SU-DHL-6 (cell line): Measurements from ENCODE around the gene OSBPL2.
A peak's percentile ranks its signal among the peaks of the same experiment; 100 is the strongest.

ENCODE experiments used
- H2AFZ ChIP-seq: fragments of 200-600 bp; sonication (generic); 2 replicates; pipeline ENCODE4 v1.6.1; 2014; ENCODE audit warnings: low read depth, mild to moderate bottlenecking, moderate library complexity, mixed read lengths, antibody characterized with exemption, low read length; ENCODE audit not compliant: severe bottlenecking
- H3F3A ChIP-seq: fragments of 200-600 bp; shearing (Covaris generic); 2 replicates; pipeline ENCODE4 v1.6.0; 2016; ENCODE audit warnings: antibody characterized with exemption, mild to moderate bottlenecking; ENCODE audit not compliant: insufficient read depth
- H3K27ac ChIP-seq: fragments of 200-600 bp; sonication (generic); 2 replicates; pipeline ENCODE4 v1.5.1; 2016; ENCODE audit warnings: low read depth, mild to moderate bottlenecking, low read length, moderate library complexity, mixed read lengths
- H3K27me3 ChIP-seq: fragments of 200-600 bp; sonication (generic), shearing (Covaris generic); 2 replicates; pipeline ENCODE4 v1.6.0; 2014; ENCODE audit warnings: mild to moderate bottlenecking, low read length
- H3K36me3 ChIP-seq: fragments of 200-600 bp; sonication (generic); 2 replicates; pipeline ENCODE4 v1.6.1; 2014; ENCODE audit warnings: mild to moderate bottlenecking, low read length, mixed read lengths
- H3K4me2 ChIP-seq: fragments of 300-600, 200-600 bp; shearing (Covaris generic), sonication (generic); 2 replicates; pipeline ENCODE4 v1.6.0; 2014; ENCODE audit warnings: low read length, low read depth, mild to moderate bottlenecking; ENCODE audit not compliant: poor library complexity, severe bottlenecking
- H3K4me3 ChIP-seq: fragments of 200-600 bp; sonication (generic); 2 replicates; pipeline ENCODE4 v1.5.1; 2014; ENCODE audit warnings: antibody characterized with exemption, low read length, mild to moderate bottlenecking, mixed read lengths; ENCODE audit not compliant: insufficient read depth, poor library complexity, severe bottlenecking
- H3K79me2 ChIP-seq: fragments of 200-600 bp; sonication (generic); 2 replicates; pipeline ENCODE4 v1.6.1; 2014; ENCODE audit warnings: mild to moderate bottlenecking, low read length, moderate library complexity; ENCODE audit not compliant: insufficient read depth
- H3K9ac ChIP-seq: fragments of 200-600 bp; sonication (generic); 2 replicates; pipeline ENCODE4 v1.7.0; 2014; ENCODE audit warnings: mild to moderate bottlenecking, low read length
- H3K9me2 ChIP-seq: fragments of 200-600 bp; sonication (generic); replicated peaks from 2 replicates; pipeline ENCODE4 v1.6.1; 2014; ENCODE audit warnings: low read length; ENCODE audit not compliant: insufficient read depth
- H3K9me3 ChIP-seq: fragments of 200-600 bp; sonication (generic); 2 replicates; pipeline ENCODE4 v1.6.1; 2014; ENCODE audit warnings: low read length, mixed read lengths; ENCODE audit not compliant: insufficient read depth
- H4K20me1 ChIP-seq: fragments of 200-600 bp; sonication (generic); 2 replicates; pipeline ENCODE4 v1.6.1; 2014; ENCODE audit warnings: low read depth, mild to moderate bottlenecking, antibody characterized with exemption, low read length, moderate library complexity, mixed read lengths
- EZH2phosphoT487 ChIP-seq: fragments of 200-600 bp; sonication (generic), shearing (Covaris generic); conservative IDR thresholded peaks from 2 replicates; pipeline ENCODE4 v1.6.1; 2018; ENCODE audit warnings: mild to moderate bottlenecking, antibody characterized with exemption, low read length, moderate library complexity, mixed read lengths
- TF ChIP-seq, protein P1 (sequence below): fragments of 200-600 bp; sonication (generic); IDR thresholded peaks from one replicate; pipeline ENCODE4 v1.5.1; 2017; ENCODE audit warnings: antibody characterized with exemption, mild to moderate bottlenecking, low read length, moderate library complexity; ENCODE audit not compliant: insufficient read depth, poor library complexity, severe bottlenecking

Gene OSBPL2

GRCh38 chr20:62192635-62193034 lies 45.7 kb upstream of the OSBPL2 start:
- Histone ChIP-seq H3K79me2 (peaks cover 31% of the 10 kb centered on the region), H3F3A (no peaks in the 10 kb centered on the region; the same call in 1 of the 2 replicates), H3K27ac (no peak overlapping the region), H3K4me3 (no peak overlapping the region), H3K4me2 (no peak overlapping the region), H3K9me3 (no peaks in the 10 kb centered on the region), H4K20me1 (no peaks in the 10 kb centered on the region; the same call in 1 of the 2 replicates), H2AFZ (no peak overlapping the region), H3K27me3 (no peaks in the 10 kb centered on the region), H3K36me3 (no peaks in the 10 kb centered on the region), H3K9ac (no peak overlapping the region), H3K9me2 (no peaks in the 10 kb centered on the region)
- TF ChIP-seq, protein P1, sequence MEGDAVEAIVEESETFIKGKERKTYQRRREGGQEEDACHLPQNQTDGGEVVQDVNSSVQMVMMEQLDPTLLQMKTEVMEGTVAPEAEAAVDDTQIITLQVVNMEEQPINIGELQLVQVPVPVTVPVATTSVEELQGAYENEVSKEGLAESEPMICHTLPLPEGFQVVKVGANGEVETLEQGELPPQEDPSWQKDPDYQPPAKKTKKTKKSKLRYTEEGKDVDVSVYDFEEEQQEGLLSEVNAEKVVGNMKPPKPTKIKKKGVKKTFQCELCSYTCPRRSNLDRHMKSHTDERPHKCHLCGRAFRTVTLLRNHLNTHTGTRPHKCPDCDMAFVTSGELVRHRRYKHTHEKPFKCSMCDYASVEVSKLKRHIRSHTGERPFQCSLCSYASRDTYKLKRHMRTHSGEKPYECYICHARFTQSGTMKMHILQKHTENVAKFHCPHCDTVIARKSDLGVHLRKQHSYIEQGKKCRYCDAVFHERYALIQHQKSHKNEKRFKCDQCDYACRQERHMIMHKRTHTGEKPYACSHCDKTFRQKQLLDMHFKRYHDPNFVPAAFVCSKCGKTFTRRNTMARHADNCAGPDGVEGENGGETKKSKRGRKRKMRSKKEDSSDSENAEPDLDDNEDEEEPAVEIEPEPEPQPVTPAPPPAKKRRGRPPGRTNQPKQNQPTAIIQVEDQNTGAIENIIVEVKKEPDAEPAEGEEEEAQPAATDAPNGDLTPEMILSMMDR: no peak
- TF ChIP-seq EZH2phosphoT487: no peak

DNA sequence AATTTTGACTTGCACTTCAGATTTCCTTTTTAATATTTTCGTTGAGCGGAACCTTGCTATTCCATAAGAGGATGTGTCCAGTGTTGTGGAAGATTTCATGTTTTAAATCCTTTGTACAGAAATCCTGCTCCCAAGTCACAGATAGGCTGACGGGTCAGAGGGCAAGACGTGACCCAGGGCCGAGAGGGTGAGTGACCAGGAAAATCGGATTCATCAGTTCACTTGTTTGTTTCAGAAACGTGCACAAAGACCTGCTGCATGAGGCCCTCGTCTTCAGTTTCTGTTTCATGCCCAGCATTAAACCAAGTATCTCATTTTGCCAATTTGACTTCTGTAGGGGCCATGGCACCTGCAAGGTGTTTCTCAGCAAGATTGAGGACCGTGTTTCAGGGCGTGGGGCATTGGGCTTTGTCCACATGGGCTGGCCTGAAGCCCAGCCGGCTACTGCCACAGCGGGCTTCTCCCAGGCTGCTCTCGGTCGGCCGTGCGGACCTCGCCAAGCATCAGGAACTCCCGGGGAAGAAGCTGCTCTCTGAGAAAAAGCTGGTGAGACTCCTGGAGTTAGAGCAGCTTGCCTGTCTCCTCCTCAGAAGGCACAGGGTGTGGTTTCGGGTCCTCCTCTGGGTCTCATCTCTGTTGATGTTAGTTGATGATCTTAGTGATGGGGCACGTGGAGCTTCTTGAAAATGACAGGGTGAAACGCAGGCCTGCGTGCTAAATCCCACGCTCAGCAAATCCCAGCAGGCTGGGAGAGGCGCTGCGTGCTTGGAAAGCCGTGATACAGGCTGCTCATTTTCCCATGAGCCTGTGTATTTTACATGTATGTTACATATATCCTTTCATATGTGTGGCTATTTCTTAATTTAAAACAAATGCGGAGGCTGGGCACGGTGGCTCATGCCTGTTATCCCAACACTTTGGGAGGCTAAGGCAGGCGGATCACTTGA lies 45.0 kb upstream of the OSBPL2 start:
- Histone ChIP-seq H4K20me1 (no peaks in the 10 kb centered on the region; the same call in 1 of the 2 replicates), H3K9me2 (no peaks in the 10 kb centered on the region), H2AFZ (no peak overlapping the region), H3F3A (no peaks in the 10 kb centered on the region; the same call in 1 of the 2 replicates), H3K27ac (no peak overlapping the region), H3K9me3 (no peaks in the 10 kb centered on the region), H3K4me2 (no peak overlapping the region), H3K4me3 (no peak overlapping the region), H3K36me3 (no peaks in the 10 kb centered on the region), H3K27me3 (no peaks in the 10 kb centered on the region), H3K9ac (no peak overlapping the region), H3K79me2 (peaks cover 24% of the 10 kb centered on the region)
- TF ChIP-seq EZH2phosphoT487: no peak
- TF ChIP-seq, protein P1: no peak

DNA sequence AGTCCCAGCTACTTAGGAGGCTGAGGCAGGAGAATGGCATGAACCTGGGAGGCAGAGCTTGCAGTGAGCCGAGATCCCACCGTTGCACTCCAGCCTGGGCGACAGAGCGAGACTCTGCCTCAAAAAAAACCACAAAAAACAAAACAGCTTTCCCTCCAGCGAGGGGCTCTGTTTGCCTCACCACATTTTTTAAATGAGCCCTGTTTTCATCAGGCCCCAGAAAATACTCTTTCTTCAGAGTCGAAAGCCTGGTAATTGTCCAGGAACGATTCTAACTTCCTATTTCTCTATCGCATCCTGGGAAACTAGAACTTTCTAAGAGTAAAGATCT lies 43.3 kb upstream of the OSBPL2 start:
- Histone ChIP-seq H3K9me3 (no peaks in the 10 kb centered on the region), H3K27me3 (no peaks in the 10 kb centered on the region), H3K4me3 (no peak overlapping the region), H4K20me1 (no peaks in the 10 kb centered on the region), H3K9ac (no peak overlapping the region), H3K36me3 (no peaks in the 10 kb centered on the region), H3K79me2 (peaks cover 12% of the 10 kb centered on the region), H3F3A (no peaks in the 10 kb centered on the region; the same call in 1 of the 2 replicates), H3K27ac (peak overlapping the region; percentile 50; the same call in 1 of the 2 replicates), H3K9me2 (no peaks in the 10 kb centered on the region), H2AFZ (no peak overlapping the region), H3K4me2 (peak overlapping the region; percentile 14)
- TF ChIP-seq, protein P1: no peak
- TF ChIP-seq EZH2phosphoT487: no peak
